HG03095 (cell line): ENCODE data around the gene IL23R.
A peak's percentile ranks its signal among the peaks of the same experiment; 100 is the strongest.
"Not testable (repeated sequence)": the region's sequence is repeated elsewhere in the genome, so short reads cannot be mapped to it uniquely, and the experiment has no call there.

Source experiments
- ATAC-seq: cut with Tn5 transposase; IDR thresholded peaks from one replicate; pipeline ENCODE4 v1.9.1; 2021; ENCODE audit warnings: moderate library complexity; ENCODE audit not compliant: unreplicated experiment

Gene IL23R

GRCh38 chr1:67191668-67192520 is 25.6 kb downstream of the IL23R start:
- ATAC-seq = no peak

- ATAC-seq = no peak
These were observed 26.6 kb downstream of the IL23R start for GRCh38 chr1:67192902-67193301.

- no peak for ATAC-seq
These were observed 27.4 kb downstream of the IL23R start for GRCh38 chr1:67193704-67194103.

GRCh38 chr1:67194209-67194863 is 28.1 kb downstream of the IL23R start:
- ATAC-seq = peak; percentile 67

- ATAC-seq = no peak
These were observed 34.5 kb downstream of the IL23R start for GRCh38 chr1:67200755-67201154.

- no peak for ATAC-seq
These were observed 35.6 kb downstream of the IL23R start for GRCh38 chr1:67201891-67202290.

- ATAC-seq = no peak
These were observed 38.2 kb downstream of the IL23R start for GRCh38 chr1:67204298-67204980.

GRCh38 chr1:67207398-67207797 is 41.1 kb downstream of the IL23R start:
- not testable (repeated sequence) for ATAC-seq

GRCh38 chr1:67208217-67208616 is 42.0 kb downstream of the IL23R start:
- ATAC-seq = no peak

- ATAC-seq = no peak
These were observed 43.3 kb downstream of the IL23R start for GRCh38 chr1:67209521-67209920.

- ATAC-seq = no peak
These were observed 45.6 kb downstream of the IL23R start for GRCh38 chr1:67211589-67212563.

GRCh38 chr1:67213164-67213563 is 46.9 kb downstream of the IL23R start:
- no peak for ATAC-seq

GRCh38 chr1:67213948-67214347 is 47.7 kb downstream of the IL23R start:
- no peak for ATAC-seq

GRCh38 chr1:67214420-67215174 is 48.3 kb downstream of the IL23R start:
- ATAC-seq = peak; percentile 70

GRCh38 chr1:67216401-67216800 is 50.1 kb downstream of the IL23R start:
- no peak for ATAC-seq

GRCh38 chr1:67217417-67217816 is 51.2 kb downstream of the IL23R start:
- ATAC-seq = no peak

- ATAC-seq = no peak
These were observed 51.7 kb downstream of the IL23R start for GRCh38 chr1:67217938-67218337.

GRCh38 chr1:67224856-67225255 is 58.6 kb downstream of the IL23R start:
- no peak for ATAC-seq

GRCh38 chr1:67226688-67227087 is 60.4 kb downstream of the IL23R start:
- ATAC-seq = no peak

GRCh38 chr1:67227196-67227595 is 60.9 kb downstream of the IL23R start:
- ATAC-seq = no peak
